ENCODE data around the gene SOAT1. TPM values are rescaled to one million over a fixed set of nuclear protein-coding genes. Genes with fewer than 3 reads are reported as not detected.

SOAT1 gene
- total RNA-seq, 4 donors from 2014 or later, result 7.5 to 12.4 (median 10.4) TPM

DNA sequence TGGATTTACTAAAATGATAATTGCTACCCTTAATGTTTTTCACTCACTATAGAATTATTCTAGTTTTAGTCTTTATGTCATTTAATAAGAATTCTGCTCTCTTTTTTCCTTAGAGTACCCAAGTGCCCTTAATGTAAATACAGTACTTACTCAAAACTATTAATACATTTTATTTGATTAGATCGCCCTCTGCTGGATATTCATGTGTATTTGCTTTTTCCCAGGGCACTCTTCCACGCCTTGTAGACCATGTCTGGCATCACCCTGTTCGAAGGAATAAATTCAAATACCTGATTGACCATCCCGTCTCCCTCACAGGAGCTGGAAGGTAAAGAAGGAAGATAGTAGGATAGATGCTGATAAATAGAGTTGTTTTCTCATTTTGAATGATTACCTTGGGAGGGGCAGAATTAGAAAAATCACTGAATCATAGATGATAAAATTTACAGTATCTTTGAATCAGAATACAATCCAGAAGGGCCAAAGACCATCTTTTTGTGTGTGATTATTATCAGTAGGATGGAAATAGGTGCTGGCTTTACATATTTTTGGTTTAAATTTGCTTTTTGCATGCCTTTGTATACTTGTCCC lies 76.2 kb downstream of the SOAT1 start:
- Histone ChIP-seq H3K27ac (no peak overlapping the region), H3K4me3 (no peak overlapping the region)
- TF ChIP-seq, protein P1, sequence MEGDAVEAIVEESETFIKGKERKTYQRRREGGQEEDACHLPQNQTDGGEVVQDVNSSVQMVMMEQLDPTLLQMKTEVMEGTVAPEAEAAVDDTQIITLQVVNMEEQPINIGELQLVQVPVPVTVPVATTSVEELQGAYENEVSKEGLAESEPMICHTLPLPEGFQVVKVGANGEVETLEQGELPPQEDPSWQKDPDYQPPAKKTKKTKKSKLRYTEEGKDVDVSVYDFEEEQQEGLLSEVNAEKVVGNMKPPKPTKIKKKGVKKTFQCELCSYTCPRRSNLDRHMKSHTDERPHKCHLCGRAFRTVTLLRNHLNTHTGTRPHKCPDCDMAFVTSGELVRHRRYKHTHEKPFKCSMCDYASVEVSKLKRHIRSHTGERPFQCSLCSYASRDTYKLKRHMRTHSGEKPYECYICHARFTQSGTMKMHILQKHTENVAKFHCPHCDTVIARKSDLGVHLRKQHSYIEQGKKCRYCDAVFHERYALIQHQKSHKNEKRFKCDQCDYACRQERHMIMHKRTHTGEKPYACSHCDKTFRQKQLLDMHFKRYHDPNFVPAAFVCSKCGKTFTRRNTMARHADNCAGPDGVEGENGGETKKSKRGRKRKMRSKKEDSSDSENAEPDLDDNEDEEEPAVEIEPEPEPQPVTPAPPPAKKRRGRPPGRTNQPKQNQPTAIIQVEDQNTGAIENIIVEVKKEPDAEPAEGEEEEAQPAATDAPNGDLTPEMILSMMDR (IDR thresholded peaks at IDR 0.05), result peak; percentile 60 to 84 (median 80)
- TF ChIP-seq POLR2A (IDR thresholded peaks at IDR 0.05), result no peak

DNA sequence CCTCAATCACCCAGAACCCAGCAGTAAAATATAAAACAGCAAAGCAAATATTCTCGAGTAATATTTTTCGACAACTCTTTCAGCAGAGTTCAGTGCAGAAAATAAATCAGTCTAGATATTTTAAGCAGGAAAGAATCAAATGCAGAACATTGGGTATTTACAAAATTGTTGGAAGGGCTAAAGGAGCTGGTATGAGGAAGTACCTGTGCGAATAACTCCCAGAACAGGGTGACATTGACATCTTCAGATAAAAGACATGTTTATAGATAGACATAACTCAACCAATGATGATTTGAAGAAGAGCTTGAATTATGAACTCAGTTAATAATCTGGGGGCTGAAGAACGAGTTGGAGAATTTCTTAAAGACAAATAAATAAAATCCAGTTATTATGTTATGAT lies 78.6 kb downstream of the SOAT1 start:
- no peak for DNase-seq
- no peak for TF ChIP-seq POLR2A (IDR thresholded peaks at IDR 0.05)
- TF ChIP-seq, protein P1 (IDR thresholded peaks at IDR 0.05), result no peak
- Histone ChIP-seq H3K4me1 (no peaks in the 10 kb centered on the region), H3K4me3 (no peak overlapping the region), H3K27me3 (no peaks in the 10 kb centered on the region), H3K27ac (no peak overlapping the region), H3K9me3 (no peaks in the 10 kb centered on the region), H3K36me3 (no peaks in the 10 kb centered on the region)

More for the DNA sequence above, 76.2 kb downstream of the SOAT1 start:
- peaks cover 0 to 4% (median 2%) of the 10 kb centered on the region in 4 donors for H3K4me1 ChIP-seq
- no peak for DNase-seq
- no peaks in the 10 kb centered on the region for H3K36me3 ChIP-seq
- no peaks in the 10 kb centered on the region for H3K27me3 ChIP-seq
- H3K9me3 ChIP-seq, result no peaks in the 10 kb centered on the region

DNA sequence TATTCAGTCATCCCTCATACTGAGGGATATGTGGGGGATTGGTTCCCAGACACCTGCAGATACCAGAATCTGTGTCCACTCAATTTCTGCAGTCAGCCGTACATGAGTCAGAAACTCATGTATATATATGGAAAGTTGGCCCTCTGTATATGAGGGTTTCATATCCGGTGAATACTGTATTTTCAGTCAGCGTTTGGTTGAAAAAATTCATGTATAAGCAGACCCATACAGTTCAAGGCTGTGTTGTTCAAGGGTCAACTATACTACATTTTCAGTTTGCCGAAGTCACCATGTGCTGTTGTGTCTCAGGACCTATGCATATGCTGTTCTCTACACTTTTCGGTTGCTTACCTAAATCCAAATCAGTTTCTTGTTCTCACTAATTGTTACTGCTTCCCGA lies 82.6 kb downstream of the SOAT1 start:
- H3K9me3 ChIP-seq, result no peaks in the 10 kb centered on the region
- no peaks in the 10 kb centered on the region for H3K36me3 ChIP-seq
- H3K4me3 ChIP-seq, result no peak overlapping the region
- no peaks in the 10 kb centered on the region for H3K4me1 ChIP-seq
- no peaks in the 10 kb centered on the region for H3K27me3 ChIP-seq
- H3K27ac ChIP-seq, result no peak overlapping the region
- DNase-seq, result no peak
- TF ChIP-seq, protein P1 (IDR thresholded peaks at IDR 0.05), result no peak
- TF ChIP-seq POLR2A (IDR thresholded peaks at IDR 0.05), result no peak

GRCh38 chr1:179380299-179380698 lies 86.7 kb downstream of the SOAT1 start:
- Histone ChIP-seq H3K27me3 (no peaks in the 10 kb centered on the region), H3K36me3 (no peaks in the 10 kb centered on the region), H3K27ac (no peak overlapping the region), H3K9me3 (no peaks in the 10 kb centered on the region), H3K4me3 (no peak overlapping the region), H3K4me1 (no peaks in the 10 kb centered on the region)
- TF ChIP-seq, protein P1 (IDR thresholded peaks at IDR 0.05), result no peak
- TF ChIP-seq POLR2A (IDR thresholded peaks at IDR 0.05), result no peak
- no peak for DNase-seq

DNA sequence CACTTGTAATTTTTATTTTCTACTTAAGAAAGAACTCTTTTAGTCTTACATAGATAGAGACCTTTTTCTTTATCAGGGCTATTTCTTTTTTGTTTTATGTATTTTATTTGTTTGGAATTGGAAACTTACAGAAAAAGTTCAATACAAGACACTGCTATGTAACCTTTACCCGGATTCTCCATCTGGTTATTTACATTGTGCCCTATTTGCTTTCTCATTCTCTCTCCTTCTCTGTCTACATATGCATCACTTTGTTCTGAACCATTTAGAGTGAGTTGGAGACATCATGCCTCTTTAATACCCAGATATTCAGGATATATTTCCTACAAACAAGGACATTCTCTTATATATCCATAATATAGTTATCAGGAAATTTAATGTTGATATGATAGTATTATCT lies 90.4 kb downstream of the SOAT1 start:
- H3K4me3 ChIP-seq, result no peak overlapping the region
- no peaks in the 10 kb centered on the region for H3K9me3 ChIP-seq
- no peaks in the 10 kb centered on the region for H3K27me3 ChIP-seq
- DNase-seq, result no peak
- no peaks in the 10 kb centered on the region for H3K36me3 ChIP-seq
- TF ChIP-seq, protein P1 (IDR thresholded peaks at IDR 0.05), result no peak
- TF ChIP-seq POLR2A (IDR thresholded peaks at IDR 0.05), result no peak
- H3K27ac ChIP-seq, result no peak overlapping the region
- H3K4me1 ChIP-seq, result no peaks in the 10 kb centered on the region

DNA sequence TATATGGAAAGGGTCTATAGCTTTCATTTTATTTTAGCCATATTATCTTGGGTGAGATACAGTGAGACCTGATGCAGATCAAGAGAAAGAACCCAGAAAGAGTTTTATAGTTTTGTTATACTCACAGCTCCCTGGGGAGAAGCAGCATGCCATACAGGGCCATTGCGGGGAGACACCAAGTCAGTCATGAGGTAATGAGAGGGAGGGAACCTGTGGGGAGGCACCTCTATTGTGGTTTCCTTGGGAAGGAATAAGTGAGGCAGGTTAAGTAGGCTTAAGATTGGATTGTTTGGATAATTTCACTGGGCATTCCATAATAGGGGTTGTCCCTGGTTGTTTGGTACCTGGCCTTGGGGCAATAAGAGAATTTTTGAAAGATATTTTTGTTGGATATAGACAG lies 91.9 kb downstream of the SOAT1 start:
- H3K27ac ChIP-seq, result no peak overlapping the region
- H3K9me3 ChIP-seq, result no peaks in the 10 kb centered on the region
- no peaks in the 10 kb centered on the region for H3K4me1 ChIP-seq
- no peaks in the 10 kb centered on the region for H3K36me3 ChIP-seq
- no peaks in the 10 kb centered on the region for H3K27me3 ChIP-seq
- H3K4me3 ChIP-seq, result no peak overlapping the region
- TF ChIP-seq, protein P1 (IDR thresholded peaks at IDR 0.05), result no peak
- no peak for TF ChIP-seq POLR2A (IDR thresholded peaks at IDR 0.05)
- DNase-seq, result no peak
